ENCODE measurements around the gene ENTREP3. TPM values are rescaled to one million over a fixed set of nuclear protein-coding genes. Genes with fewer than 3 reads are reported as not detected.
"Not testable (repeated sequence)": the region's sequence is repeated elsewhere in the genome, so short reads cannot be mapped to it uniquely, and the experiment has no call there.

ENTREP3 gene
- total RNA-seq, 1 donor = 6.5 TPM

GRCh38 chr1:155236451-155236850, 18.8 kb downstream of the ENTREP3 start:
- H3K9me3 ChIP-seq (ENCODE audit: low read depth, low read length) = no peaks in the 10 kb centered on the region
- H3K36me3 ChIP-seq (ENCODE audit: insufficient read depth, low read length) = peaks cover 15% of the 10 kb centered on the region
- no peak for DNase-seq (ENCODE audit: insufficient read length, low spot score, missing footprints)
- no peak overlapping the region for H3K4me2 ChIP-seq (ENCODE audit: insufficient read depth, low read length)
- no peak overlapping the region for H3K27ac ChIP-seq (ENCODE audit: low read depth, low read length)
- H4K20me1 ChIP-seq (ENCODE audit: insufficient read depth, low read length) = no peaks in the 10 kb centered on the region
- H3K4me3 ChIP-seq (ENCODE audit: insufficient read depth, low read length) = no peak overlapping the region
- TF ChIP-seq, protein P1, sequence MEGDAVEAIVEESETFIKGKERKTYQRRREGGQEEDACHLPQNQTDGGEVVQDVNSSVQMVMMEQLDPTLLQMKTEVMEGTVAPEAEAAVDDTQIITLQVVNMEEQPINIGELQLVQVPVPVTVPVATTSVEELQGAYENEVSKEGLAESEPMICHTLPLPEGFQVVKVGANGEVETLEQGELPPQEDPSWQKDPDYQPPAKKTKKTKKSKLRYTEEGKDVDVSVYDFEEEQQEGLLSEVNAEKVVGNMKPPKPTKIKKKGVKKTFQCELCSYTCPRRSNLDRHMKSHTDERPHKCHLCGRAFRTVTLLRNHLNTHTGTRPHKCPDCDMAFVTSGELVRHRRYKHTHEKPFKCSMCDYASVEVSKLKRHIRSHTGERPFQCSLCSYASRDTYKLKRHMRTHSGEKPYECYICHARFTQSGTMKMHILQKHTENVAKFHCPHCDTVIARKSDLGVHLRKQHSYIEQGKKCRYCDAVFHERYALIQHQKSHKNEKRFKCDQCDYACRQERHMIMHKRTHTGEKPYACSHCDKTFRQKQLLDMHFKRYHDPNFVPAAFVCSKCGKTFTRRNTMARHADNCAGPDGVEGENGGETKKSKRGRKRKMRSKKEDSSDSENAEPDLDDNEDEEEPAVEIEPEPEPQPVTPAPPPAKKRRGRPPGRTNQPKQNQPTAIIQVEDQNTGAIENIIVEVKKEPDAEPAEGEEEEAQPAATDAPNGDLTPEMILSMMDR (IDR thresholded peaks at IDR 0.05; ENCODE audit: extremely low read depth, low read depth, low read length) = no peak
- no peak overlapping the region for H2AFZ ChIP-seq (ENCODE audit: low read length)
- H3K27me3 ChIP-seq (ENCODE audit: insufficient read depth, low read length) = no peaks in the 10 kb centered on the region
- peaks cover 18% of the 10 kb centered on the region for H3K4me1 ChIP-seq (ENCODE audit: insufficient read depth, low read length)
- peaks cover 12% of the 10 kb centered on the region for H3K79me2 ChIP-seq (ENCODE audit: insufficient read depth, low read length)

GRCh38 chr1:155235375-155235774, 19.9 kb downstream of the ENTREP3 start:
- H3K27me3 ChIP-seq (ENCODE audit: insufficient read depth, low read length); H3K4me3 ChIP-seq (ENCODE audit: insufficient read depth, low read length); H3K27ac ChIP-seq (ENCODE audit: low read depth, low read length); DNase-seq (ENCODE audit: insufficient read length, low spot score, missing footprints); H3K79me2 ChIP-seq (ENCODE audit: insufficient read depth, low read length); H3K9me3 ChIP-seq (ENCODE audit: low read depth, low read length); H3K4me2 ChIP-seq (ENCODE audit: insufficient read depth, low read length); H2AFZ ChIP-seq (ENCODE audit: low read length); H4K20me1 ChIP-seq (ENCODE audit: insufficient read depth, low read length): not testable (repeated sequence)
- Histone ChIP-seq H3K4me1 (ENCODE audit: insufficient read depth, low read length) (peaks cover 15% of the 10 kb centered on the region), H3K36me3 (ENCODE audit: insufficient read depth, low read length) (peaks cover 15% of the 10 kb centered on the region)

- not testable (repeated sequence) for H2AFZ ChIP-seq (ENCODE audit: low read length); H3K79me2 ChIP-seq (ENCODE audit: insufficient read depth, low read length); H3K27me3 ChIP-seq (ENCODE audit: insufficient read depth, low read length); H3K4me2 ChIP-seq (ENCODE audit: insufficient read depth, low read length); H3K4me3 ChIP-seq (ENCODE audit: insufficient read depth, low read length); H3K27ac ChIP-seq (ENCODE audit: low read depth, low read length); H4K20me1 ChIP-seq (ENCODE audit: insufficient read depth, low read length); DNase-seq (ENCODE audit: insufficient read length, low spot score, missing footprints); H3K9me3 ChIP-seq (ENCODE audit: low read depth, low read length)
- Histone ChIP-seq H3K4me1 (ENCODE audit: insufficient read depth, low read length) (peaks cover 15% of the 10 kb centered on the region), H3K36me3 (ENCODE audit: insufficient read depth, low read length) (peaks cover 15% of the 10 kb centered on the region)
Measured at GRCh38 chr1:155233502-155233901, 21.8 kb downstream of the ENTREP3 start.

GRCh38 chr1:155232001-155232978, 23.0 kb downstream of the ENTREP3 start:
- peaks cover 21% of the 10 kb centered on the region for H3K4me1 ChIP-seq (ENCODE audit: insufficient read depth, low read length)
- peak; percentile 42 for DNase-seq (ENCODE audit: insufficient read length, low spot score, missing footprints)
- H3K36me3 ChIP-seq (ENCODE audit: insufficient read depth, low read length) = peaks cover 11% of the 10 kb centered on the region
- H4K20me1 ChIP-seq (ENCODE audit: insufficient read depth, low read length); H3K27me3 ChIP-seq (ENCODE audit: insufficient read depth, low read length); H3K4me3 ChIP-seq (ENCODE audit: insufficient read depth, low read length); H3K4me2 ChIP-seq (ENCODE audit: insufficient read depth, low read length); H3K9me3 ChIP-seq (ENCODE audit: low read depth, low read length); H2AFZ ChIP-seq (ENCODE audit: low read length); H3K79me2 ChIP-seq (ENCODE audit: insufficient read depth, low read length): not testable (repeated sequence)
- peak overlapping the region; percentile 62 for H3K27ac ChIP-seq (ENCODE audit: low read depth, low read length)

- not testable (repeated sequence) for H3K9me3 ChIP-seq (ENCODE audit: low read depth, low read length); H4K20me1 ChIP-seq (ENCODE audit: insufficient read depth, low read length); H3K27me3 ChIP-seq (ENCODE audit: insufficient read depth, low read length); H3K4me3 ChIP-seq (ENCODE audit: insufficient read depth, low read length); H3K79me2 ChIP-seq (ENCODE audit: insufficient read depth, low read length); H3K27ac ChIP-seq (ENCODE audit: low read depth, low read length); H3K36me3 ChIP-seq (ENCODE audit: insufficient read depth, low read length); H2AFZ ChIP-seq (ENCODE audit: low read length); H3K4me2 ChIP-seq (ENCODE audit: insufficient read depth, low read length)
- peaks cover 29% of the 10 kb centered on the region for H3K4me1 ChIP-seq (ENCODE audit: insufficient read depth, low read length)
- DNase-seq (ENCODE audit: insufficient read length, low spot score, missing footprints) = peak; percentile 2
Measured at GRCh38 chr1:155231302-155231701, 24.0 kb downstream of the ENTREP3 start.

Measured in osteoblast (primary cell).